KOPT-K1 (cell line): ENCODE measurements around the gene TSEN34.
"Not testable (repeated sequence)": the region's sequence is repeated elsewhere in the genome, so short reads cannot be mapped to it uniquely, and the experiment has no call there.

Experiments used
- H3K27ac ChIP-seq: fragments of 200-600 bp; sonication (generic); 2 replicates; pipeline ENCODE4 v1.5.1; 2016; ENCODE audit warnings: antibody characterized with exemption, mild to moderate bottlenecking, low read depth, low read length; ENCODE audit not compliant: poor library complexity, severe bottlenecking
- H3K36me3 ChIP-seq: fragments of 200-600 bp; sonication (generic); 2 replicates; pipeline ENCODE4 v1.5.1; 2017; ENCODE audit warnings: antibody characterized with exemption, mild to moderate bottlenecking, low read length, moderate library complexity; ENCODE audit not compliant: insufficient read depth
- H3K9me3 ChIP-seq: fragments of 200-600 bp; sonication (generic); 2 replicates; pipeline ENCODE4 v1.5.1; 2017; ENCODE audit warnings: antibody characterized with exemption, low read length, mild to moderate bottlenecking; ENCODE audit not compliant: insufficient read depth, poor library complexity, severe bottlenecking

The TSEN34 gene

DNA sequence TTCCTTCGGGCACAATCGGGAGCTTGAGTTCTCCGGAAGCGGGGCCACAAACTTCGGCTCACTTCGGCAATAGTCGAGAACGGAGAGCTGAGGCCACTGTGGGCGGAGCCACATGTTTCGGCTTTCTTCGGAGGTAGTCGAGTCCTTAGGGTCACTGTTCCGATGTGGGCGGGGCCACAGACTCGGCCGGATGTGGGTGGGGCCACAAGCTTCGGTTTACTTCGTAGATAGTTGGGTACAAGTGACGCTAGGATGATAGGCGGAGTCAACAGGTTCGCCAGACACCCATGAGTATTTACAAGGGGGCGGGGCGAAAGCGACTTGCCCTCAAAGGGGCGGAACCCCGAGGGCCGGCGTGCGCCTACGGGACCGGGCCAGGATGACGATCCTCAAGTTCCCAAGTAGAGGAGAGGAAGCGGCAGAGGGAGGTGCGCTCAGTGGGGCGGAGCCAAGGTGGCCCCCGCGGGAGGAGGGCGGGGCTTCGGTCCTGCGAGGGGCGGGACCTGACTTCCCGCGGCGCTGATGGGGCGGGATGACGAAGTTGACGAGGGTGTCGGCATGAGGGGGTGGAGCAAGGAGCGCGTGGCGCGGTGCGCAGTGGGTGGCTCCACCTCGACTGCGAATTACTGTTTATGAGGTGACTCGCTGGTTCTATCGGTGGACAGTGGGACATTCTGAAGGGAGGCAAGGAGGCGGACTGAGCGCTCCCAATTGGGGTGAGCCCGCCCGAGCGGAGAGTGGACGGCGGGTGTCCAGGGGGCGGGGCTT, 1.2 kb upstream of the TSEN34 start:
- Histone ChIP-seq H3K27ac (peak overlapping the region; percentile 86), H3K36me3 (peaks cover 30% of the 10 kb centered on the region), H3K9me3 (no peaks in the 10 kb centered on the region)

DNA sequence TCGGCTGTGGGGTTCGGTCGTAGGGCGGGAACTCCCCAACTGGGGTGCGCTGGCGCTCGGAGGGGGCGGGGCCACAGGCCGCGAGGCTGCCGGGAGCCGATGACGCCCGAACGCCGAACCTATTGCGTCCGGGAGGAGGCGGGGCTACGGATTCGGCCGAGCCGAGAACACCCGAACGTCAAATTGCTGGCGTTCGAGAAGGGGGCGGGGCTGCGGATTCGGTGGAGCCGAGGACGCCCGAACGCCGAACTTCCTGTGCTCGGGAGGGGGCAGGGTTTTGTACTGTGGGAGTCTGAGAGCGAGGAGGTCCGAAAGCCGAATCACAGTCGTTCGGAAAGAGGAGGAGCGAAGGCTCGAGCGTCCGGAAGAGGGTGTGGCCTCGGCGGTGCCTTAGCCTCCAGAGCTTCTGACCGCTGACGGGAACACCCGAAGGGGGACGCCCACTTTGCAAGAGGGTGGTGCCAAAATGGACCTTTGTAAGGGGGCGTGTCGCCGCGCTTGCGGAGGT, 551 bp upstream of the TSEN34 start:
- Histone ChIP-seq H3K27ac (peak overlapping the region; percentile 86), H3K36me3 (peaks cover 37% of the 10 kb centered on the region), H3K9me3 (no peaks in the 10 kb centered on the region)

DNA sequence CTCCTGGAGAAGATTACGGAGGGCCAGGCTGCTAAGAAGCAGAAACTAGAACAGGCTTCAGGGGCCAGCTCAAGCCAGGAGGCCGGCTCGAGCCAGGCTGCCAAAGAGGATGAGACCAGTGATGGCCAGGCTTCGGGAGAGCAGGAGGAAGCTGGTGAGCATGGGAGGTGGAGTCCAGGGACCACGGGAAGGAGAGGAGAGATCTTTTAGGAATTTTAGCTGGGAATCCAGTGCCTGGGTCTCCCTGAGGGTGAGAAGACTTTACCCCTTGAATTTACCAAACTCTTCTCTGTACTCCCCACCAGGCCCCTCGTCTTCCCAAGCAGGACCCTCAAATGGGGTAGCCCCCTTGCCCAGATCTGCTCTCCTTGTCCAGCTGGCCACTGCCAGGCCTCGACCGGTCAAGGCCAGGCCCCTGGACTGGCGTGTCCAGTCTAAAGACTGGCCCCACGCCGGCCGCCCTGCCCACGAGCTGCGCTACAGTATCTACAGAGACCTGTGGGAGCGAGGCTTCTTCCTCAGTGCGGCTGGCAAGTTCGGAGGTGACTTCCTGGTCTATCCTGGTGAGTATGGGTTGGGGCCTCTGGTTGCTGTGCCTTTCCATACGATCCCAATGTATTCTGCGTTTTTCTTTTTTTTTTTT, 824 bp downstream of the TSEN34 start:
- peaks cover 28% of the 10 kb centered on the region for H3K36me3 ChIP-seq
- H3K27ac ChIP-seq = peak overlapping the region; percentile 86
- H3K9me3 ChIP-seq = no peaks in the 10 kb centered on the region

DNA sequence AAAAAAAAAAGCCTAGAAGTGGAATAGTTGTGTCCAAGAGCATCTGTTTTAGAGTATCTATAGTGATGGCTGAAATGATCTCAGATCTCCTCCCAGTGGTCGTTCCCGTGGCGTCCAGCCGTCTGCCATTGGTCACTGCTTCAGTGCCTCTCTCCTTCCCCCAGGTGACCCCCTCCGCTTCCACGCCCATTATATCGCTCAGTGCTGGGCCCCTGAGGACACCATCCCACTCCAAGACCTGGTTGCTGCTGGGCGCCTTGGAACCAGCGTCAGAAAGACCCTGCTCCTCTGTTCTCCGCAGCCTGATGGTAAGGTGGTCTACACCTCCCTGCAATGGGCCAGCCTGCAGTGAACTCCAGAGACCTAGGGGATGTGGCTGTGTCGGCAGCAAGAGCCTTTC, 1.9 kb downstream of the TSEN34 start:
- peaks cover 25% of the 10 kb centered on the region for H3K36me3 ChIP-seq
- H3K27ac ChIP-seq = no peak overlapping the region
- H3K9me3 ChIP-seq = no peaks in the 10 kb centered on the region

DNA sequence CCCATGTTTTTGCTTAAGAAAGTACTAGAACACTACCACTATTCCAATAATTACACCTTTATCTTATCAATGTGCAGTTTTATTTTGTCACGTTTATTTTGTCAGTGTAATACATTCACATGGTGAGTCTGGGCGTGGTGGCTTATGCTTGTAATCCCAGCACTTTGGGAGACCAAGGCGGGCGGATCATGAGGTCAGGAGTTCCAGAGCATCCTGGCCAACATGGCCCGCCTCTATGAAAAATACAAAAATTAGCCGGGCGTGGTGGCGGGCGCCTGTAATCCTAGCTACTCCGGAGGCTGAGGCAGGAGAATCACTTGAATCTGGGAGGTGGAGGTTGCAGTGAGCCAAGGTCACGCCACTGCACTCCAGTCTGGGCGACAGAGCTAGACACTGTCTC, 3.4 kb downstream of the TSEN34 start:
- H3K36me3 ChIP-seq = peaks cover 25% of the 10 kb centered on the region
- not testable (repeated sequence) for H3K27ac ChIP-seq, H3K9me3 ChIP-seq

DNA sequence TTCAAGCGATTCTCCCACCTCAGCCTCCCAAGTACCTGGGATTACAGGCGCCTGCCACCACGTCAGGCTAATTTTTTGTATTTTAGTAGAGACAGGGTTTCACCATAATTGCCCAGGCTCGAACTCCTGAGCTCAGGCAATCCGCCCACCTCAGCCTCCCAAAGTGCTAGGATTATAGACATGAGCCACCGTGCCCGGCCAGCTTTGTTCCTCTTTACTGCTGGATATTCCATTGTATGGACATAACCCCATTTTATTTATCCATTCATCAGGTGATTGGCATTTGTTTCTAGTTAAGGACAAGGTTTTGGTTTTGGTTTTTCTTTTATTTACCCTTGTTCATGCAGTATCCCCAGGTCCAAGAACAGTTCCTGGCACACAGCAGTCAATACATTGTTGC, 5.4 kb downstream of the TSEN34 start:
- Histone ChIP-seq H3K27ac (no peak overlapping the region), H3K9me3 (no peaks in the 10 kb centered on the region), H3K36me3 (peaks cover 31% of the 10 kb centered on the region)

DNA sequence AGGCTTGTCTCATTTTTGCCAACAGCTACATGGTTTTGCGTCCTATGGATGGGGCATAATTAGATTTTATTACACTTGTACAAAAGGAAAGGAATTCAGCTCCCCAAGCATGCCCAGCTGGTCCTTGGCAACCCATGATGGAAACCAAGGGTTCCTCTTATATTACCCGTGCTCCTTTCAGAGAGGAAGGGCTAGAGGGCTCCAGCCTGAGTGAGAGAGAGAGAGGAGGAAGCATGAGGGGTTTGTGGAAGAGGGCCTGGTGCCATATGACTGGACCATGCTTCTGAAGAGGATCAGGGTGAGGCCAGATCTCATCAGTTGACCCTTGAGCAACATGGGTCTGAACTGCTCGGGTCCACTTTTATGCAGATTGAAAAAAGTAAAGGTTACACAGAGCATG, 6.0 kb downstream of the TSEN34 start:
- H3K9me3 ChIP-seq = no peaks in the 10 kb centered on the region
- no peak overlapping the region for H3K27ac ChIP-seq
- peaks cover 36% of the 10 kb centered on the region for H3K36me3 ChIP-seq

DNA sequence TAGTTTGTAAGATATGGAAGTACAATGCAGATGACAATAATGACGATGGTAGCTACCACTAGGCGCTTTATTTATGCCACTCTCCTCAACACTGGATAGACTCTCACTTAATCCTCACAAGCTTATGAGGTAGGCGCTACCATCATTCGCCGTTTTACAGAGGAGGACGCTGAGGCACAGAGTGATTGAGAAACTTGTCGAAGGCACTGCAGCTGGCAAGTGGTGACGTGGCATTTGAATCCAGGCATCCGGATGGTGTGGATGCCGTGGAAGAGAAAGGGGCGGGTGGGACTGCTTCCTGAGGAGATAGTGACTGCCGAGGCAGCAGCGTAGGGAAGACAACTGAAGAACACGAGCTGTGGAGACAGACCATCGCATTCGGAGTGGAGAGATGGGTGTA, 8.3 kb downstream of the TSEN34 start:
- H3K36me3 ChIP-seq = peaks cover 46% of the 10 kb centered on the region
- no peak overlapping the region for H3K27ac ChIP-seq
- no peaks in the 10 kb centered on the region for H3K9me3 ChIP-seq

DNA sequence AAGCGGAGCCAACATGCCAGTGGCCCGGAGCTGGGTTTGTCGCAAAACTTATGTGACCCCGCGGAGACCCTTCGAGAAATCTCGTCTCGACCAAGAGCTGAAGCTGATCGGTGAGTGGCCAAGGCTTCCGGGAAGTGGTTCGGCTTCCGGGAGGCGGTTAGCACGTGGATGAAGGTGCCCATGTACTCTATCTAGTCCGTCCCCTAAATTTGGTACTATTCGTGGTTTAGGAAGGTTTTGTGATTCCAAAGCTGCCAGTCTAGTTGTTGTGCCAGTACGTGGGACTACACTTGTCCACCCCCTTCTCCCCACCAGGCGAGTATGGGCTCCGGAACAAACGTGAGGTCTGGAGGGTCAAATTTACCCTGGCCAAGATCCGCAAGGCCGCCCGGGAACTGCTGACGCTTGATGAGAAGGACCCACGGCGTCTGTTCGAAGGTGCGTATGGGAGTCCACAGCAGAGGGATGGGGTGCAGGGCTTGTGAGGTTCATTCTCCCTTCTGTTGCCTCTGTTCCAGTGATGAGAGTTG, 10.1 kb downstream of the TSEN34 start:
- peak overlapping the region; percentile 80 for H3K27ac ChIP-seq
- peaks cover 52% of the 10 kb centered on the region for H3K36me3 ChIP-seq
- no peaks in the 10 kb centered on the region for H3K9me3 ChIP-seq

DNA sequence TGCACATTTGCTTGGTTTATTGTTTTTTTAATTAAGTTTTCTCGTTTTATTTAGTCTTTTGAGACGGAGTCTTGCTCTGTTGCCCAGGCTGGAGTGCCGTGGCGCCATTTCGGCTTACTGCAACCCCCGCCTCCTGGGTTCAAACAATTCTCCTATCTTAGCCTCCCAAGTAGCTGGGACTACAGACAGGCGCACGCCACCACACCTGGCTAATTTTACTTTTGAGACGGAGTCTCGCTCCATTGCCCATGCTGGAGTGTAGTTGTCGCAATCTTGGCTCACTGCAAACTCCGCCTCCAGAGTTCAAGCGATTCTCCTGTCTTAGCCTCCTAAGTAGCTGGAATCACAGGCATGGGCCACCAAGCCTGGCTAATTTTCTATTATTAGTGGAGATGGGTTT, 10.9 kb downstream of the TSEN34 start:
- peaks cover 60% of the 10 kb centered on the region for H3K36me3 ChIP-seq
- no peaks in the 10 kb centered on the region for H3K9me3 ChIP-seq
- peak overlapping the region; percentile 80 for H3K27ac ChIP-seq

DNA sequence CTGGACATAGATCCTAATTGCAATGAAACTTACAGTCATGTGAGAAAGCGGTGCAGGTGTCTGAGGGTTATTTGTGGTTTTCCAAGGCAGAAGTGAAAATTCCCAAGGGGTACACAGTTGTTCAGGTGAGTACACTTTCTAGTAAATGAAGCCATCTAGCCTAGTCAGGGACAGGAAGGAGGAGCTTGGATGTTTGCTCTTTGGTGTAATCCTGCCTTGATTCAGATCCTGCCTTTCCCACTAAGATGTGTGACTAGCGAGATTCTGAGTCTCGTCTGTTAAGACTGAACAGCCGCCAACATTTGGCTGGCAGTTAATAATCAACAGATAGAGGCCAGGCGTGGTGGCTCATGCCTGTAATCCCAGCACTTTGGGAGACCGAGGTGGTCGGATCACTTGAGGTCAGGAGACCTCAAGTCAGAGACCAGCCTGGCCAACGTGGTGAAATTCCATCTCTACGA, 12.1 kb downstream of the TSEN34 start:
- H3K9me3 ChIP-seq = no peaks in the 10 kb centered on the region
- no peak overlapping the region for H3K27ac ChIP-seq
- peaks cover 72% of the 10 kb centered on the region for H3K36me3 ChIP-seq

DNA sequence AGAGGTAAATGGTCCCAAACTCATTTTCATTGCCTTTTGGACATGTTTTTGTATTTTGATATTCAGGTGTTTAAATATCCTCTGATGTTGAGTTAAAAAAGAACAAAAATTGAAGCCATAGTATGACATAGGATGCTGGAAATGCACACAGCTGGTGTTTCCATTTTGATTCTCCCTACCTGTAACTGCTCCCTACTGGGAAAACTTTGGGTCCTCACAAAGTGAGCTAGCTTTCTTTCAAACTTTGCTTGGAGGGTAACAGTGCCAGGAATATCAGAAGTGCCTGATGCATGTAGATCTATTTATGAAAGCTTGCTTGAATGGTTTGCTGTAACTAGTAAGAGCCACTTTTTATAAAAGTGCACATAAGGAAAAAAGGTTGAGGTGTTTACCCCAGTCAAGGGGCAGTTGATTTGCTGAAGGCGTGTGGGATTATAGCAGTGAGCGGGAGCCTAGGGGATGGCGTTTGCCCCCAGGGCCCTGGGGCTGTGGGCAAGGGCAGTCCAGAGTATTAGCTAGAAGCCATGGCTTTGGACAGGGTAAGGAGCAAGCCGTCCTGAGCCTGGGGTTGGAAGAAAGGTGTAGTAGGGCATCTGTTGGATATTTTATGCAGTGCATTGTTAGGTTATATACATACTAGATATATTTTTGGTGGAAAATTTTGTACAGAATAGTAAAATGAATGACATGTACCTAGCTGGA, 13.8 kb downstream of the TSEN34 start:
- peaks cover 83% of the 10 kb centered on the region for H3K36me3 ChIP-seq
- no peak overlapping the region for H3K27ac ChIP-seq
- no peaks in the 10 kb centered on the region for H3K9me3 ChIP-seq

DNA sequence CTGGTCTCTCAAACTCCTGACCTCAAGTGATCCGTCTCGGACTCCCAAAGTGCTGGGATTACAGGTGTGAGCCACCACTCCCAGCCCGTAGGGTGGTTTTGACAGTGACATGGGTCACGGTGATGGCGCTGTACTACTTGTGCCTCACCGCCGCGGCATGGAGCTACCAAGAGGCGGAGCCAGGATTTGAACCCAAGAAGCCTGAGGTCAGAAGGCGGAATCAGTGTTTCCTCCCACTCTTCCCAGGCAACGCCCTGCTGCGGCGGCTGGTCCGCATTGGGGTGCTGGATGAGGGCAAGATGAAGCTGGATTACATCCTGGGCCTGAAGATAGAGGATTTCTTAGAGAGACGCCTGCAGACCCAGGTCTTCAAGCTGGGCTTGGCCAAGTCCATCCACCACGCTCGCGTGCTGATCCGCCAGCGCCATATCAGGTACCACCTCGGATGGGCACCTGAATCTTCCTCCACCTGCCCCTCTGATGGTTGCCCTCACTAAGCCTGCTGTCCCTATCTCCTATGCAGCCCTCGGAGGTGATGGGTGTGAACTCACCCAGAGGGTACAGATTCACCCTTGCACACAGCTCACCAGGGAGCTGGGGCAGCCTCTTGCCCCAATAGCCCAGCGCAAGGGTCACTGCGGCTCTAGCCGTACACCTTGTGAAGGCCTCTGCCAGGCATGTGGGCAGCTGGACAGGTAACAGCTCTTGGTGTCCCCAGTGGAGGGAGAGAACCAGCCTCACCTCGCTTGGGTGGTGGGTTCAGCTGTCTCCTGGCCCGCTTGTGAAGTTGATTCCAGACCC, 15.1 kb downstream of the TSEN34 start:
- Histone ChIP-seq H3K9me3 (no peaks in the 10 kb centered on the region), H3K27ac (no peak overlapping the region), H3K36me3 (peaks cover 81% of the 10 kb centered on the region)

DNA sequence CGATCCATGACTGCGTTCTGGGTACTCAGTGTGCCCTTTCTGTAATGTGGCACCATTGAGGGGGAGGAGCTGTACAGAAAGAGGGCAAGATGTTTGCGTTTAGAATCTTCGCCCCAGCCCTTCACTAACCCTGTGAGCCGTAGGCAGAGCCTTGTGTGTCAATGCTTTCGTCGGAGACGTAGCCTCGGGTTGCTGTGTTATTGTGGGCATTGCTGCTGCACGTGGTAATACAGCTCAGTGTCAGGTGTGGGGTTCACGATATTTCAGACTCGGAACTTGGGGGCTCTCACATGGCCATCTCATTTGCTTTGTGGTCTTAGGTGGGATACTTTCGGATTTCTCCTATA, 15.7 kb downstream of the TSEN34 start:
- Histone ChIP-seq H3K27ac (no peak overlapping the region), H3K36me3 (peaks cover 75% of the 10 kb centered on the region), H3K9me3 (no peaks in the 10 kb centered on the region)
